NB4 (cell line): Measurements from ENCODE around the gene MCEE.

Source experiments
- POLR2A ChIP-seq: IDR thresholded peaks from 2 replicates; pipeline ENCODE4 v1.6.1; 2011; ENCODE audit warnings: mild to moderate bottlenecking; ENCODE audit not compliant: insufficient read length; ENCODE audit errors: extremely low read depth
- TF ChIP-seq, protein P1 (sequence below): IDR thresholded peaks from one replicate; pipeline ENCODE4 v1.5.1; 2012; ENCODE audit warnings: low read depth, low read length
- TF ChIP-seq, protein P2 (sequence below): IDR thresholded peaks from 2 replicates; pipeline ENCODE4 v1.6.1; 2011; ENCODE audit warnings: low read depth, low read length

DNA sequence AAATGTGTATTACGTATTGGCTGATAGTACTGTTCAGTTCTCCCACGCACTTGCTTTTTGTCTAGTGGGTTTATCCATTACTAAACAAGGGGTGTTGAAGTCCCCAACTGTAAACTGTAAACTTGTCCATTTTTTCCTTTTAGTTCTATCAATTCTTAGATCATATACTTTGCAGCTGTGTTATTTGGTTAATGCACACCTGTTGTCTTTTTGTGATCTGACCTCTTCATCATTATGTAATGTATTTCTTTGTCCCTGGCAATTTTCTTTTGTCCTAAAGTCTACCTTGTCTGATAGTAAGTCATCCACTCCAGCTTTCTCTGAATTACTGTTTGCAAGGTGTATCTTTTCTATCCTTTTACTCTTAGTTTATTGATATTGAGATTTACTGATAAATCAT is 21.9 kb downstream of the MCEE start:
- no peak for TF ChIP-seq POLR2A
- TF ChIP-seq, protein P1, sequence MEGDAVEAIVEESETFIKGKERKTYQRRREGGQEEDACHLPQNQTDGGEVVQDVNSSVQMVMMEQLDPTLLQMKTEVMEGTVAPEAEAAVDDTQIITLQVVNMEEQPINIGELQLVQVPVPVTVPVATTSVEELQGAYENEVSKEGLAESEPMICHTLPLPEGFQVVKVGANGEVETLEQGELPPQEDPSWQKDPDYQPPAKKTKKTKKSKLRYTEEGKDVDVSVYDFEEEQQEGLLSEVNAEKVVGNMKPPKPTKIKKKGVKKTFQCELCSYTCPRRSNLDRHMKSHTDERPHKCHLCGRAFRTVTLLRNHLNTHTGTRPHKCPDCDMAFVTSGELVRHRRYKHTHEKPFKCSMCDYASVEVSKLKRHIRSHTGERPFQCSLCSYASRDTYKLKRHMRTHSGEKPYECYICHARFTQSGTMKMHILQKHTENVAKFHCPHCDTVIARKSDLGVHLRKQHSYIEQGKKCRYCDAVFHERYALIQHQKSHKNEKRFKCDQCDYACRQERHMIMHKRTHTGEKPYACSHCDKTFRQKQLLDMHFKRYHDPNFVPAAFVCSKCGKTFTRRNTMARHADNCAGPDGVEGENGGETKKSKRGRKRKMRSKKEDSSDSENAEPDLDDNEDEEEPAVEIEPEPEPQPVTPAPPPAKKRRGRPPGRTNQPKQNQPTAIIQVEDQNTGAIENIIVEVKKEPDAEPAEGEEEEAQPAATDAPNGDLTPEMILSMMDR = no peak
- TF ChIP-seq, protein P2, sequence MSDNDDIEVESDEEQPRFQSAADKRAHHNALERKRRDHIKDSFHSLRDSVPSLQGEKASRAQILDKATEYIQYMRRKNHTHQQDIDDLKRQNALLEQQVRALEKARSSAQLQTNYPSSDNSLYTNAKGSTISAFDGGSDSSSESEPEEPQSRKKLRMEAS = no peak
